Keratinocyte (primary cell): Measurements from ENCODE around the gene LGALS4.

Experiments
- EZH2 ChIP-seq: IDR thresholded peaks from one replicate; pipeline ENCODE4 v1.6.1; 2012; ENCODE audit warnings: inconsistent platforms, mild to moderate bottlenecking, low read length, moderate library complexity
- TF ChIP-seq, protein P1 (sequence below), 3 experiments: IDR thresholded peaks in 1 of 3; conservative IDR thresholded peaks in 1 of 3; optimal IDR thresholded peaks in 1 of 3; 2 replicates in 2 of 3; 3 replicates in 1 of 3; pipeline versions ENCODE3 to v1.5.1; 2011; ENCODE audit warnings: low read length in 3 of 3, mild to moderate bottlenecking in 3 of 3, moderate library complexity in 2 of 3, control low read depth in 1 of 3, inconsistent platforms in 1 of 3; ENCODE audit not compliant: insufficient read depth in 2 of 3; ENCODE audit errors: extremely low read depth in 1 of 3

GRCh38 chr19:38793177-38793576 is 19.6 kb downstream of the LGALS4 start:
- TF ChIP-seq, protein P1, sequence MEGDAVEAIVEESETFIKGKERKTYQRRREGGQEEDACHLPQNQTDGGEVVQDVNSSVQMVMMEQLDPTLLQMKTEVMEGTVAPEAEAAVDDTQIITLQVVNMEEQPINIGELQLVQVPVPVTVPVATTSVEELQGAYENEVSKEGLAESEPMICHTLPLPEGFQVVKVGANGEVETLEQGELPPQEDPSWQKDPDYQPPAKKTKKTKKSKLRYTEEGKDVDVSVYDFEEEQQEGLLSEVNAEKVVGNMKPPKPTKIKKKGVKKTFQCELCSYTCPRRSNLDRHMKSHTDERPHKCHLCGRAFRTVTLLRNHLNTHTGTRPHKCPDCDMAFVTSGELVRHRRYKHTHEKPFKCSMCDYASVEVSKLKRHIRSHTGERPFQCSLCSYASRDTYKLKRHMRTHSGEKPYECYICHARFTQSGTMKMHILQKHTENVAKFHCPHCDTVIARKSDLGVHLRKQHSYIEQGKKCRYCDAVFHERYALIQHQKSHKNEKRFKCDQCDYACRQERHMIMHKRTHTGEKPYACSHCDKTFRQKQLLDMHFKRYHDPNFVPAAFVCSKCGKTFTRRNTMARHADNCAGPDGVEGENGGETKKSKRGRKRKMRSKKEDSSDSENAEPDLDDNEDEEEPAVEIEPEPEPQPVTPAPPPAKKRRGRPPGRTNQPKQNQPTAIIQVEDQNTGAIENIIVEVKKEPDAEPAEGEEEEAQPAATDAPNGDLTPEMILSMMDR (optimal IDR thresholded peaks at IDR 0.05 in 1 of 3, IDR thresholded peaks at IDR 0.05 in 1 of 3, conservative IDR thresholded peaks at IDR 0.05 in 1 of 3; ENCODE audit: extremely low read depth in 1 of 3, insufficient read depth in 2 of 3, low read length in 3 of 3): no peak
- TF ChIP-seq EZH2: no peak
